GM12801 (cell line): ENCODE results near the gene ANKRD11.

Source experiments
- TF ChIP-seq, protein P1 (sequence below): IDR thresholded peaks from one replicate; pipeline ENCODE4 v1.5.1; 2011; ENCODE audit warnings: control low read depth; ENCODE audit not compliant: insufficient read length; ENCODE audit errors: extremely low read depth

ANKRD11 gene

DNA sequence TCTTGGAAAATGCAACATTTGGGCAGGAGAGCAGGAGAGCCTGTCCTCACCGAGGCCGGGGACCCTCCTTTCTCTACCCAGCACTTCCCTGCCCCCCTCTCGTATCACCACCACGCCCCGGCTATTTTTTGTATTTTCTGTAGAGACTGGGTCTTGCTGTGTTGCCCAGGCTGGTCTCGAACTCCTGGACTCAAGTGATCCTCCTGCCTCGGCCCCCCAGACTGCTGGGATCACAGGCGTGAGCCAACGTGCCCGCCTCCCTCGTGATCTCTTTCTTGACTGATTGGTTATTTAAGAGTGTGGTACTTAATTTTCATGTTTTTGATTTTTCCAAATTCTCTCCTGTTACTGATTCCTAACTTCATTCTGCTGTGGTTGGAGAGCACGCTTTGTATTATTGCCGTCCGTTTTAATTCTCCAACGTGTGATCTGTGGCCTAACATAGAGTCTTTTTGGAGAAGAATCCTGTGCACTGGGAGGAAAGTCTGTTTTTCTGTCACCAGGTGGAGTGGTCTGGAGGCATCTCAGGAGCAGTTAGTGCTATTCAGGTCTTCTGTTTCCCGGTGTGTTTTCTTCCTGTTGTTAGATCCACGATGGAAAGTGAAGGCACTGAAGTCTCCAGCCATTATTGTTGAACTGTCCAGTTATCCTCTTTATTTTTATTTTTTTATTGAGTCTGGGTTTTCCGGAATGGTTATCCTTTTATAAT, 232.4 kb downstream of the ANKRD11 start:
- TF ChIP-seq, protein P1, sequence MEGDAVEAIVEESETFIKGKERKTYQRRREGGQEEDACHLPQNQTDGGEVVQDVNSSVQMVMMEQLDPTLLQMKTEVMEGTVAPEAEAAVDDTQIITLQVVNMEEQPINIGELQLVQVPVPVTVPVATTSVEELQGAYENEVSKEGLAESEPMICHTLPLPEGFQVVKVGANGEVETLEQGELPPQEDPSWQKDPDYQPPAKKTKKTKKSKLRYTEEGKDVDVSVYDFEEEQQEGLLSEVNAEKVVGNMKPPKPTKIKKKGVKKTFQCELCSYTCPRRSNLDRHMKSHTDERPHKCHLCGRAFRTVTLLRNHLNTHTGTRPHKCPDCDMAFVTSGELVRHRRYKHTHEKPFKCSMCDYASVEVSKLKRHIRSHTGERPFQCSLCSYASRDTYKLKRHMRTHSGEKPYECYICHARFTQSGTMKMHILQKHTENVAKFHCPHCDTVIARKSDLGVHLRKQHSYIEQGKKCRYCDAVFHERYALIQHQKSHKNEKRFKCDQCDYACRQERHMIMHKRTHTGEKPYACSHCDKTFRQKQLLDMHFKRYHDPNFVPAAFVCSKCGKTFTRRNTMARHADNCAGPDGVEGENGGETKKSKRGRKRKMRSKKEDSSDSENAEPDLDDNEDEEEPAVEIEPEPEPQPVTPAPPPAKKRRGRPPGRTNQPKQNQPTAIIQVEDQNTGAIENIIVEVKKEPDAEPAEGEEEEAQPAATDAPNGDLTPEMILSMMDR = no peak

DNA sequence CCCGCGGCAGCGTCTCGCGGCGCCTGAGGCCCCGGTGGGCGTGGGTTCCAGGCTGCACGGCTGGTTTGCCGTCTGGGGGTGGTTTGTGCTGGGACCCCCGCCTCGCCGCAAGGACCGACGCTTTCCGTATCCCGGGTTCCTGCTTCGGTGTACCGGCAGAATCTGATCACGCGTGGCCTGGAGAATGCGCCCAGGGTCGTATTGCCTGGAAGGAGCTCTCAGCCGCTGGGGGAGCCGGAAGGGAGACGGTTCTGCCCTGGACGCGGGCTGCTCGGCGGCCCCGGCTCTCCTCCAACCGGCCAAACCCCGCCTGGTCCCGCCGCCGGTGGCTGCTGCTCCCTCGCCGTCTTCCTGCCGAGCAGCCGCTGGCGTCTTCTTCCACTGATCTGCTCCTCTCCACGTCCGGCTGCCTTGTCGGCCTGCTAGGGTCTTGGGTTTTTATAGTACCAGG, 233.1 kb downstream of the ANKRD11 start:
- TF ChIP-seq, protein P1 = no peak

DNA sequence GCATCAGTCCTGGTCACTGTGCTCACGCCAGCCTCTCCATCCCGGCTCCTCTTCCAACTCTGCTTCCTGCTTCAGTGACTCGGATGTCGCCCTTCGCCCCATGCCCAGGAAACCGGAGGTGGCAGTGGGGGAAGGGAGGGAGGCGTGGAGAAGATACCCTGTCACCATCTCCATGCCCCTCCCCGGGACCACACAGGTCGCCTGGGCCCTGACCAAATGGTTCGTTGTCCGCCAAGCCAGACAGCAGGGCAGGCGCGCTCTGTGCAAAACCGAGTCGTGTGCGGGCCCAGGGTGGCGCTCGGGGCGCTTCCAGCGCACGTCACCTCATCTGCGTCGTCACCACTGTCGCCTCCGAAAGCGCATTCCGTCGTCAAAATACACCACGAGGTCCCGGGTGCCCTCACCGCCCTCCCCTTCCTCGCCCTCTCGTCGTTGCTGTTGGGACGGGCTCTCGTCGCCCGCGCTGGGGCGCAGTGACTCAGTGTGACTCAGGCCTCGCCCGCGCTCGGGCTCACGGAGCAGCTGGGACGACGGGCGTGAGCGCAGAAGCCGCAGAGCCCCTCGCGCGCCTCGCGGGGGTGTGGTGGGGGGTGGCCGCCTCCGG, 233.6 kb downstream of the ANKRD11 start:
- TF ChIP-seq, protein P1 = no peak

DNA sequence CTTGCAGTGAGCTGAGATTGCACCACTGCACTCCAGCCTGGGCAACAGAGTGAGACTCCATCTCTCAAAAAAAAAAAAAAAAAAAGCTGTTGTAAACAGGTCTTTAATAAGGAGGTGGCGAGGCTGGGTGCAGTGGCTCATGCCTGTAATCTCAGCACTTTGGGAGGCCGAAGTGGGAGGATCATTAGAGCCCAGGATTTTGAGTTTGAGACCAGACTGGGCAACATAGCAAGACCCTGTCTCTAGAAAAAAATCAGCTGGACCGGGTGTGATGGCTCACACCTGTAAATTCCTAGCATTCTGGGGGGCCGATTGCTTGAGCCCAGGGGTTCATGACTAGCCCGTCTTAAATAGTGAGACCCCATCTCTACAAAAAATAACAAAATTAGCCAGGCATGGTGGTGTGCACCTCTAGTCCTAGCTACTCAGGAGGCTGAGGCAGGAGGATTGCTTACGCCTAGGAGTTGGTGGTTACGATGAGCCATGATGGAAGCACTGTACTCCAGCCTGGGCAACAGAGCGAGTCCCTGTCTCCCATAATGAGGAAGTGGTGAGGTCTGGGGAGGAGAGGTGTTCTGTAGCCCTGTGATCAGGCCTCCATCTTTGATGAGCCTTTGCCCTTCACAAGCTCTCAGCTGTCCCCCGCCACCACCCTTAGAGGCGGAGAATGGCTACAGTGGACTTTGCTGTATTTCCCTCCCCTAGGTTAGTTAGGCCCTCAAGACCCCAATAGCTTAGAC, 236.6 kb downstream of the ANKRD11 start:
- TF ChIP-seq, protein P1 = no peak

DNA sequence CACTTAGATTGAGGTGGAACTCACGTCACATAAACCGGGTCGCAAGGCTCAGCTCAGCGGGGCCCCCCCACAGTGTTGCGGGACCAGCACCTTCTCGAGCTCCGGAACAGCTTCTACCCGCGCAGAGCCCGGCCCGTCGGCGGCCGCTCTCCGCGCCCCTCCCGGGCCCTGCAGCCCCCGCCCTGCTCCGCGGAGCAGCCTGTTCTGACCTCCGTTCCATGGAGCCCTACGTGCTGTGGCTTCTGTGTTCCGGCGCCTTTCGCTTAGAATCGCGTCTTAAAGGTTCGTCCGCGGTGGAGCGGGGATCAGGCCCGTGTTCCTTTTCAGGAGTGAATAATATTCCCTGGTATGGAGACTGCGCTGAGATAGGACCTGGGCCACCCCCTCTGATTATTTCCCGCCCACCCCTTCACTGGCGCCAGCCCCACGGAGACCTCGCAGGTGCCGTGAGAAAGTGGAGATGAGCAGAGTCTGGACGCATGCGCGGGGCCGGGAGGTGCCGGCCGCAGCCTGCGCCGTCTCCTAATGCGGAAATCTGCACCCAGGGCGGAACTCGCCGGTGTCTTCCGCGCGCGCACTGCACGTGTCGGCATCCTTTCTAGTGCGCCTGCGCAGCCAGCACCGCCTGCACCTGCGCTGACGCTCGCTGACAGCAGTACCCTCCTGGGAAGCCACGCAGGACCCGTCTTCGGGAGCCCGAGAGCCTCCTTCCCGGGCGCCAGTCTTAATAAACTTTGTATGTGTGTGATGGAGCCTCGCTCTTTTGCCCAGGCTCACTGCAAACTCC, 242.0 kb downstream of the ANKRD11 start:
- TF ChIP-seq, protein P1 = no peak

DNA sequence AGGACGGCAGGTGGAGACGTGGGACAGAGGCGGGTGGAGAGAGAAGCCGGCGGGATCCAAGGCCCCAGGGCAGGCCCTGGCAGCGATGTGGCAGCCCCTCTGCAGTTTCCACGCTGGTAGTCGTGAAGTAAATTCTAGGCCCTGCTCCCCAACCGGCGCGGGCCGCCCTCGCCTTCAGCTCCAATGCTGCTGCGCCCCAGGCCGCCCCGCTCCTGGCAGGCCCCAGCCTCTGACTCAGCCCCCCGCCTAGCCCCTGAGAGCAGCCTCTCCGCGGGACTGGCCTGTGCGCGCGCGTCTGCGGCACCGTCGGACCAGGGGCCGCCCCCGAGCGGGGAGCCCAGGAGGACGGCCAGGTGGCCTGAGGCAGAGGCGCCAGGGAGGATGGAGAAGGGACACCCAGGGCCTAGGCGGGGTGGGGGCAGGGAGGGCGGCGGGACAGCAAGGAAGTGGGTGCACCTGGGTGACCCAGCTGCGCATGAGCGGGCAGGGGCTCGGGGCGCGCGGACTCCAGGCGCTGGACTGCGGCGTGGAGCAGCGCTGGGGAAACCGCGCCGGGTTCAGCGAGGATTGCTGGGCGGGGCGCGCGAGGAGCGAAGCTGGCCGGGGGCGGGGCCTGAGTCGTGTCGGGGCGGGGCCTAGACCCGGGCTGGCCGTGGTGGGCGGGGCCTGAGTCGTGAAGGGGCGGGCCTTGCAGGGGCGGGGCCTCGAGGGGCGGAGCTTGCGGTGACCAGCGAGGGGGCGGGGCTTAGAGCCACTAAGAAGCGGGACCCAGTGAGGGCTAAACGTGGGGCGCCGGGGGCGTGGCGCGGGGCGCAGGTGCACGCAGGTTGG, 243.2 kb downstream of the ANKRD11 start:
- TF ChIP-seq, protein P1 = no peak
